Adrenal gland (tissue), 12 donors: ENCODE measurements around the gene CAMK1. TPM values are rescaled to one million over a fixed set of nuclear protein-coding genes. Genes with fewer than 3 reads are reported as not detected.

Experiments
- DNase-seq, 7 donors: peaks; one replicate each; pipeline ENCODE4 v3.0.0-alpha.2; 2019 to 2020
- H3K27ac ChIP-seq, 5 donors: fragments of 200-600 bp; sonication (generic) in 4 of 5; 1 replicate in 3 of 5; 2 replicates in 2 of 5; pipeline versions ENCODE4 v1.5.1 to v1.8.0; 2016 to 2020; ENCODE audit warnings: mild to moderate bottlenecking in 1 of 5
- H3K27me3 ChIP-seq: fragments of 200-600 bp; 2 replicates; pipeline ENCODE4 v1.8.0; 2021
- H3K36me3 ChIP-seq, 2 donors: fragments of 200-600 bp; replicated peaks in 1 of 2; 1 replicate in 1 of 2; 2 replicates in 1 of 2; pipeline versions ENCODE4 v1.5.1 to v1.8.0; 2018 to 2022
- H3K4me1 ChIP-seq, 2 donors: fragments of 200-600 bp; replicated peaks in 1 of 2; 1 replicate in 1 of 2; 2 replicates in 1 of 2; pipeline versions ENCODE4 v1.5.1 to v1.8.0; 2018 to 2021
- H3K4me3 ChIP-seq, 4 donors: fragments of 200-600 bp; sonication (generic) in 3 of 4; one replicate each; pipeline ENCODE4 v1.5.1; 2016 to 2018
- H3K9me3 ChIP-seq, 3 donors: fragments of 200-600 bp; sonication (generic) in 1 of 3; replicated peaks in 1 of 3; 1 replicate in 2 of 3; 2 replicates in 1 of 3; pipeline versions ENCODE4 v1.5.1 to v1.8.0; 2016 to 2021
- CTCF ChIP-seq, 6 experiments: fragments of 450-650 bp in 4 of 6; fragments of 200-600 bp in 2 of 6; sonication (generic) in 1 of 6; IDR thresholded peaks; 1 replicate in 5 of 6; 2 replicates in 1 of 6; pipeline versions ENCODE4 v1.5.1 to v1.8.0; 2016 to 2021; ENCODE audit warnings: antibody characterized with exemption in 6 of 6, mild to moderate bottlenecking in 2 of 6, moderate library complexity in 1 of 6
- POLR2A ChIP-seq, 2 donors: fragments of 450-650 bp; IDR thresholded peaks; one replicate each; pipeline ENCODE4 v1.6.1; 2017; ENCODE audit warnings: antibody characterized with exemption in 2 of 2, mild to moderate bottlenecking in 2 of 2, moderate library complexity in 1 of 2
- WGBS, 4 donors: extraction: QIAGEN DNeasy Blood & Tissue Kit in 2 of 4; methylation state at CpG; one replicate each; pipeline versions ENCODE4 v1.1.5 to v1.1.7; 2013 to 2017; 5-methylcytosine and 5-hydroxymethylcytosine counted together
- intact Hi-C, 2 donors: fragments of 100-400 bp; cut with DNase I; formaldehyde crosslinking; loops; one replicate each; pipeline versions ENCODE4 v1.14.1 to v1.15.0; 2022 to 2023
- polyA plus RNA-seq, 3 donors: library from polyadenylated mRNA; stranded (reverse); fragments of 200-250 nt in 2 of 3; fragments of 350-450 nt in 1 of 3; fragmentation: Illumina TruSeq in 1 of 3; extraction: RNeasy Lipid Tissue Mini Kit (QIAGEN cat#74804) in 1 of 3; gene quantifications; one replicate each; pipeline ENCODE4 v1.2.3, GENCODE V29; 2013 to 2014
- total RNA-seq, 9 donors: library from RNA; depleted of rRNA in 4 of 9; stranded (reverse); fragments of >200 nt in 4 of 9; fragments of 120-200 nt in 1 of 9; fragmentation: NEBNext Ultra II Directional in 1 of 9; extraction: Animal tissue kit (Norgen Biotek cat#: 25700) in 1 of 9; gene quantifications; one replicate each; pipeline versions ENCODE4 v1.1.0 to v1.2.4, GENCODE V29; 2013 to 2023
- donor health status: healthy with polysubstance abuse.
- donor health status: Bipolar disorder and iron deficiency.
- donor health status: DM: yes; HTN: yes; CAD: no.
- donor health status: DM: no; HTN: no; CAD: no.
- donor health status: DM: no; HTN: no; CAD: no.
- donor health status: DM: yes; HTN: yes; CAD: no.

CAMK1 gene
- total and polyA plus RNA-seq, 12 donors = 12.7 to 281 (median 176) TPM

- intact Hi-C loops = no loop called here
- H3K4me3 ChIP-seq = no peak overlapping the region
- H3K9me3 ChIP-seq = no peaks in the 10 kb centered on the region
- 70 to 93% (median 83%) methylated on average over 2 of the region's 2 CpGs for WGBS, 4 donors
- no peak for DNase-seq
- no peaks in the 10 kb centered on the region for H3K27me3 ChIP-seq
- TF ChIP-seq CTCF (IDR thresholded peaks at IDR 0.05) = no peak
- TF ChIP-seq POLR2A (IDR thresholded peaks at IDR 0.05) = no peak
- H3K36me3 ChIP-seq = no peaks in the 10 kb centered on the region
- no peak overlapping the region for H3K27ac ChIP-seq
- H3K4me1 ChIP-seq = peaks cover 4 to 10% of the 10 kb centered on the region in 2 donors
Measured at GRCh38 chr3:9712415-9712814, 57.3 kb downstream of the CAMK1 start.

GRCh38 chr3:9710174-9710739, 59.5 kb downstream of the CAMK1 start:
- intact Hi-C loops = no loop called here
- DNase-seq = no peak
- no peak overlapping the region for H3K27ac ChIP-seq
- H3K4me1 ChIP-seq = no peaks in the 10 kb centered on the region
- no peaks in the 10 kb centered on the region for H3K27me3 ChIP-seq
- 85 to 89% (median 86%) methylated on average over 3 of the region's 3 CpGs for WGBS, 4 donors
- TF ChIP-seq CTCF (IDR thresholded peaks at IDR 0.05) (no peak), POLR2A (IDR thresholded peaks at IDR 0.05) (no peak)
- no peak overlapping the region for H3K4me3 ChIP-seq
- no peaks in the 10 kb centered on the region for H3K36me3 ChIP-seq
- no peaks in the 10 kb centered on the region for H3K9me3 ChIP-seq

Other genes with a start within 250 kb of the CAMK1 start
- 1 to 10 TPM in 3 of 9 donors, under 1 TPM in 4, not detected in 2; 0.04 to 2.9 (median 0.83) TPM for gene LHFPL4, start 216.1 kb downstream of the CAMK1 start, total RNA-seq
- 1 to 10 TPM in 2 of 3 donors, under 1 TPM in 1; 0.67 to 3.5 (median 1.2) TPM for gene LHFPL4, start 216.1 kb downstream of the CAMK1 start, polyA plus RNA-seq
- gene MTMR14, start 120.4 kb downstream of the CAMK1 start, total RNA-seq = 10 to 100 TPM; 34.2 to 73.0 (median 39.4) TPM
- 10 to 100 TPM; 26.9 to 54.1 (median 42.4) TPM for gene MTMR14, start 120.4 kb downstream of the CAMK1 start, polyA plus RNA-seq
- gene CPNE9, start 66.1 kb downstream of the CAMK1 start, total RNA-seq = 1 to 10 TPM in 4 of 9 donors, under 1 TPM in 4, not detected in 1; 0.11 to 2.1 (median 1.1) TPM
- gene CPNE9, start 66.1 kb downstream of the CAMK1 start, polyA plus RNA-seq = 1 to 10 TPM; 1.6 to 9.2 (median 4.0) TPM
- 10 to 100 TPM; 10.6 to 18.7 (median 15.0) TPM for gene BRPF1, start 38.2 kb downstream of the CAMK1 start, total RNA-seq
- 10 to 100 TPM in 2 of 3 donors, 1 to 10 TPM in 1; 7.4 to 14.6 (median 12.4) TPM for gene BRPF1, start 38.2 kb downstream of the CAMK1 start, polyA plus RNA-seq
- 10 to 100 TPM; 13.3 to 34.9 (median 22.3) TPM for gene OGG1, start 20.0 kb downstream of the CAMK1 start, total RNA-seq
- 10 to 100 TPM; 16.0 to 25.6 (median 21.2) TPM for gene OGG1, start 20.0 kb downstream of the CAMK1 start, polyA plus RNA-seq
- 100 to 1,000 TPM in 5 of 9 donors, 10 to 100 TPM in 4; 59.1 to 148 (median 114) TPM for gene TADA3, start 22.5 kb upstream of the CAMK1 start, total RNA-seq
- gene TADA3, start 22.5 kb upstream of the CAMK1 start, polyA plus RNA-seq = 100 to 1,000 TPM in 2 of 3 donors, 10 to 100 TPM in 1; 49.7 to 133 (median 117) TPM
- 100 to 1,000 TPM; 138 to 249 (median 180) TPM for gene ARPC4, start 23.1 kb upstream of the CAMK1 start, total RNA-seq
- 100 to 1,000 TPM in 1 of 3 donors, 10 to 100 TPM in 2; 75.8 to 140 (median 77.4) TPM for gene ARPC4, start 23.1 kb upstream of the CAMK1 start, polyA plus RNA-seq
- 10 to 100 TPM; 13.8 to 68.0 (median 39.5) TPM for gene TTLL3, start 40.3 kb upstream of the CAMK1 start, total RNA-seq
- 100 to 1,000 TPM in 2 of 3 donors, 10 to 100 TPM in 1; 10.1 to 214 (median 146) TPM for gene TTLL3, start 40.3 kb upstream of the CAMK1 start, polyA plus RNA-seq
- 100 to 1,000 TPM in 1 of 9 donors, 10 to 100 TPM in 8; 21.5 to 116 (median 50.8) TPM for gene RPUSD3, start 74.1 kb upstream of the CAMK1 start, total RNA-seq
- 10 to 100 TPM; 27.7 to 47.9 (median 35.1) TPM for gene RPUSD3, start 74.1 kb upstream of the CAMK1 start, polyA plus RNA-seq
- gene CIDEC, start 110.3 kb upstream of the CAMK1 start, total RNA-seq = 1 to 10 TPM in 5 of 9 donors, under 1 TPM in 3, not detected in 1; 0.22 to 5.9 (median 1.2) TPM
- gene CIDEC, start 110.3 kb upstream of the CAMK1 start, polyA plus RNA-seq = 100 to 1,000 TPM in 1 of 3 donors, 1 to 10 TPM in 1, under 1 TPM in 1; 0.38 to 108 (median 3.9) TPM
- 100 to 1,000 TPM in 2 of 9 donors, 10 to 100 TPM in 7; 47.2 to 116 (median 60.9) TPM for gene JAGN1, start 120.7 kb upstream of the CAMK1 start, total RNA-seq
- 10 to 100 TPM; 31.4 to 69.7 (median 58.2) TPM for gene JAGN1, start 120.7 kb upstream of the CAMK1 start, polyA plus RNA-seq
- 1 to 10 TPM in 6 of 9 donors, under 1 TPM in 3; 0.22 to 3.3 (median 1.4) TPM for gene IL17RE, start 132.9 kb upstream of the CAMK1 start, total RNA-seq
- gene IL17RE, start 132.9 kb upstream of the CAMK1 start, polyA plus RNA-seq = 1 to 10 TPM in 2 of 3 donors, under 1 TPM in 1; 0.51 to 4.3 (median 2.3) TPM
- 100 to 1,000 TPM in 2 of 9 donors, 10 to 100 TPM in 7; 24.7 to 141 (median 89.8) TPM for gene IL17RC, start 147.2 kb upstream of the CAMK1 start, total RNA-seq
- 100 to 1,000 TPM in 2 of 3 donors, 10 to 100 TPM in 1; 20.5 to 283 (median 208) TPM for gene IL17RC, start 147.2 kb upstream of the CAMK1 start, polyA plus RNA-seq
- gene CRELD1, start 163.9 kb upstream of the CAMK1 start, total RNA-seq = 10 to 100 TPM; 28.8 to 95.4 (median 45.1) TPM
- gene CRELD1, start 163.9 kb upstream of the CAMK1 start, polyA plus RNA-seq = 100 to 1,000 TPM in 1 of 3 donors, 10 to 100 TPM in 2; 30.2 to 137 (median 66.3) TPM
- gene PRRT3, start 182.5 kb upstream of the CAMK1 start, total RNA-seq = 1 to 10 TPM in 7 of 9 donors, under 1 TPM in 2; 0.30 to 6.4 (median 3.3) TPM
- 1 to 10 TPM; 2.2 to 2.9 (median 2.5) TPM for gene PRRT3, start 182.5 kb upstream of the CAMK1 start, polyA plus RNA-seq
- 100 to 1,000 TPM in 6 of 9 donors, 10 to 100 TPM in 3; 49.9 to 141 (median 111) TPM for gene EMC3, start 216.9 kb upstream of the CAMK1 start, total RNA-seq
- gene EMC3, start 216.9 kb upstream of the CAMK1 start, polyA plus RNA-seq = 100 to 1,000 TPM in 1 of 3 donors, 10 to 100 TPM in 2; 11.3 to 191 (median 37.6) TPM